B cell (primary cell): ENCODE results near the gene ABCA13. TPM values are rescaled to one million over a fixed set of nuclear protein-coding genes. Genes with fewer than 3 reads are reported as not detected.

Experiments
- ATAC-seq: fragments of 200-7000 bp; cut with Tn5 transposase; one replicate; pipeline ENCODE4 v1.10.0; 2021; ENCODE audit warnings: low read depth, mild to moderate bottlenecking, moderate number of reproducible peaks, moderate library complexity
- CTCF ChIA-PET: fragments of 350-600 bp; sonication (Branson Sonifier 250); formaldehyde crosslinking; loops from one replicate; lab custom pipeline; 2021; ENCODE audit warnings: antibody characterized with exemption, inconsistent platforms; lab: Charles Lee
- POLR2A ChIA-PET: fragments of 350-600 bp; sonication (Branson Sonifier 250); formaldehyde crosslinking; loops from one replicate; lab custom pipeline; 2021; ENCODE audit warnings: antibody characterized with exemption; lab: Charles Lee
- DNase-seq: peaks from one replicate; pipeline ENCODE4 v3.0.0; 2013
- H2AFZ ChIP-seq: 2 replicates; pipeline ENCODE4 v1.6.1; 2012; ENCODE audit warnings: mild to moderate bottlenecking, low read depth, low read length; ENCODE audit not compliant: insufficient read depth, poor library complexity, severe bottlenecking
- H3K27ac ChIP-seq, 2 donors: 1 replicate in 1 of 2; 2 replicates in 1 of 2; pipeline ENCODE4 v1.5.1; 2012 to 2013; ENCODE audit warnings: low read length in 2 of 2, mild to moderate bottlenecking in 2 of 2, moderate library complexity in 1 of 2
- H3K27me3 ChIP-seq, 4 experiments: fragments of 200-600 bp in 1 of 4; sonication (generic) in 1 of 4; replicated peaks in 1 of 4; 1 replicate in 2 of 4; 2 replicates in 2 of 4; pipeline versions ENCODE4 v1.6.1 to v1.7.0; 2013 to 2016; ENCODE audit warnings: low read length in 3 of 4, mild to moderate bottlenecking in 2 of 4, mixed read lengths in 1 of 4, moderate library complexity in 1 of 4; ENCODE audit not compliant: insufficient read depth in 4 of 4, control insufficient read depth in 3 of 4; ENCODE audit errors: control extremely low read depth in 1 of 4
- H3K36me3 ChIP-seq, 2 experiments: replicated peaks in 1 of 2; 1 replicate in 1 of 2; 2 replicates in 1 of 2; pipeline versions ENCODE4 v1.6.1 to v1.7.1; 2013; ENCODE audit warnings: low read length in 1 of 2; ENCODE audit not compliant: insufficient read depth in 2 of 2, control insufficient read depth in 1 of 2; ENCODE audit errors: control extremely low read depth in 1 of 2, extremely low read depth in 1 of 2
- H3K4me1 ChIP-seq, 2 donors: fragments of 200-600 bp in 1 of 2; sonication (generic) in 1 of 2; 1 replicate in 1 of 2; 2 replicates in 1 of 2; pipeline versions ENCODE4 v1.5.1 to v1.6.1; 2013 to 2017; ENCODE audit warnings: low read length in 2 of 2; ENCODE audit not compliant: control insufficient read depth in 2 of 2, insufficient read depth in 2 of 2
- H3K4me2 ChIP-seq: replicated peaks from 2 replicates; pipeline ENCODE3; 2012; ENCODE audit warnings: mild to moderate bottlenecking, low read depth, low read length; ENCODE audit not compliant: poor library complexity, severe bottlenecking
- H3K4me3 ChIP-seq, 5 experiments: fragments of 200-600 bp in 1 of 5; sonication (generic) in 1 of 5; 1 replicate in 3 of 5; 2 replicates in 2 of 5; pipeline versions ENCODE4 v1.5.1 to v1.7.0; 2011 to 2016; ENCODE audit warnings: low read length in 4 of 5, mild to moderate bottlenecking in 4 of 5, low read depth in 2 of 5, control low read depth in 1 of 5, moderate library complexity in 1 of 5; ENCODE audit not compliant: insufficient read depth in 1 of 5; ENCODE audit errors: control extremely low read depth in 1 of 5, extremely low read depth in 1 of 5
- H3K79me2 ChIP-seq: fragments of 200-600 bp; sonication (generic); one replicate; pipeline ENCODE4 v1.6.0; 2016; ENCODE audit warnings: low read length; ENCODE audit not compliant: control insufficient read depth, insufficient read depth
- H3K9ac ChIP-seq: fragments of 200-600 bp; sonication (generic); 2 replicates; pipeline ENCODE4 v1.6.1; 2017; ENCODE audit warnings: mild to moderate bottlenecking, low read length, moderate library complexity
- H3K9me3 ChIP-seq, 3 donors: one replicate each; pipeline versions ENCODE4 v1.6.1 to v1.7.1; 2013; ENCODE audit warnings: low read length in 2 of 3; ENCODE audit not compliant: control insufficient read depth in 2 of 3, insufficient read depth in 1 of 3; ENCODE audit errors: control extremely low read depth in 1 of 3
- H4K20me1 ChIP-seq: 2 replicates; pipeline ENCODE4 v1.6.0; 2012; ENCODE audit warnings: mild to moderate bottlenecking, low read length; ENCODE audit not compliant: insufficient read depth, control insufficient read depth, poor library complexity, severe bottlenecking
- H3K27ac Mint-ChIP-seq: one replicate; pipeline ENCODE4 v1.8.0; 2021; ENCODE audit warnings: mixed read lengths
- H3K27me3 Mint-ChIP-seq: one replicate; pipeline ENCODE4 v1.8.0; 2021; ENCODE audit warnings: mixed read lengths
- H3K4me1 Mint-ChIP-seq: one replicate; pipeline ENCODE4 v1.8.0; 2021; ENCODE audit warnings: mixed read lengths
- H3K4me3 Mint-ChIP-seq: one replicate; pipeline ENCODE4 v1.8.0; 2021; ENCODE audit warnings: mixed read lengths
- H3K9me3 Mint-ChIP-seq: one replicate; pipeline ENCODE4 v1.8.0; 2022; ENCODE audit warnings: mixed read lengths; ENCODE audit not compliant: insufficient read depth
- EZH2 ChIP-seq: IDR thresholded peaks from 2 replicates; pipeline ENCODE4 v1.6.1; 2012; ENCODE audit warnings: borderline replicate concordance, low read depth, mild to moderate bottlenecking, moderate library complexity, low read length; ENCODE audit not compliant: insufficient read depth, poor library complexity, severe bottlenecking
- WGBS: methylation state at CpG from one replicate; pipeline ENCODE4 v1.1.5; 2013; ENCODE audit warnings: missing lambda C conversion rate; ENCODE audit not compliant: insufficient coverage; 5-methylcytosine and 5-hydroxymethylcytosine counted together
- intact Hi-C: fragments of 100-400 bp; cut with micrococcal nuclease; formaldehyde crosslinking; loops from one replicate; pipeline ENCODE4 v1.10.0; 2022
- polyA plus RNA-seq: library from polyadenylated mRNA; depleted of rRNA; stranded (reverse); fragments of >200 nt; gene quantifications from 2 replicates; pipeline ENCODE4 v1.2.3, GENCODE V29; 2012
- total RNA-seq, 2 donors: library from RNA; stranded (reverse); fragments of 120-200 nt in 1 of 2; gene quantifications; 1 replicate in 1 of 2; 2 replicates in 1 of 2; pipeline versions ENCODE4 v1.2.3 to v1.2.4, GENCODE V29; 2013 to 2022
- TF ChIP-seq, protein P1 (sequence below): fragments of 200-600 bp; IDR thresholded peaks from one replicate; pipeline ENCODE4 v1.8.0; 2022; ENCODE audit warnings: antibody characterized with exemption, mild to moderate bottlenecking

ABCA13 gene
- total and polyA plus RNA-seq, 2 donors (not counting 1 experiment from before 2014, with no cell fraction given) = not detected

DNA sequence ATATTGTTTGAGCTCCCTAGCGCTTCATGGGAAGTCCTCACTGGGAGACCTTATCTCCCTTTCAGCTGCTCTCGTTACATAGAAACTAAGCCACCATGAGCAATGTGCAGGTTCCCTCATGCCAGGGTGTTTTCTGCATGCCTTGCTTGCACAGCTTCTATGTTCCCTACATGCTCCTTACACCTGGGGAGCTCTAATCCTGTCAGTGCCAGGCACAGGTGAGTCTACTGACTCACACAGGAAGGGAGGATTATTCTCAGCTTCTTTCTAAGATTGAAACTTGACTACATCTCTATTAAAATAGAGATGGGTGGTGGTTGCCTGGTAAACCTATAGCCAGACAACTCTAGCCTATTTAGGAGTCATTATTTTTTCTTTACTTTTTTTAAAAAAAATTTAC, 377.4 kb downstream of the ABCA13 start:
- no peak overlapping the region for H3K4me2 ChIP-seq
- CTCF ChIA-PET = no interaction called here
- H3K9me3 Mint-ChIP-seq = no peaks in the 10 kb centered on the region
- peaks cover 0 to 2% (median 0%) of the 10 kb centered on the region in 3 donors for H3K9me3 ChIP-seq
- TF ChIP-seq EZH2 = no peak
- TF ChIP-seq, protein P1, sequence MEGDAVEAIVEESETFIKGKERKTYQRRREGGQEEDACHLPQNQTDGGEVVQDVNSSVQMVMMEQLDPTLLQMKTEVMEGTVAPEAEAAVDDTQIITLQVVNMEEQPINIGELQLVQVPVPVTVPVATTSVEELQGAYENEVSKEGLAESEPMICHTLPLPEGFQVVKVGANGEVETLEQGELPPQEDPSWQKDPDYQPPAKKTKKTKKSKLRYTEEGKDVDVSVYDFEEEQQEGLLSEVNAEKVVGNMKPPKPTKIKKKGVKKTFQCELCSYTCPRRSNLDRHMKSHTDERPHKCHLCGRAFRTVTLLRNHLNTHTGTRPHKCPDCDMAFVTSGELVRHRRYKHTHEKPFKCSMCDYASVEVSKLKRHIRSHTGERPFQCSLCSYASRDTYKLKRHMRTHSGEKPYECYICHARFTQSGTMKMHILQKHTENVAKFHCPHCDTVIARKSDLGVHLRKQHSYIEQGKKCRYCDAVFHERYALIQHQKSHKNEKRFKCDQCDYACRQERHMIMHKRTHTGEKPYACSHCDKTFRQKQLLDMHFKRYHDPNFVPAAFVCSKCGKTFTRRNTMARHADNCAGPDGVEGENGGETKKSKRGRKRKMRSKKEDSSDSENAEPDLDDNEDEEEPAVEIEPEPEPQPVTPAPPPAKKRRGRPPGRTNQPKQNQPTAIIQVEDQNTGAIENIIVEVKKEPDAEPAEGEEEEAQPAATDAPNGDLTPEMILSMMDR = no peak
- no peak for ATAC-seq
- POLR2A ChIA-PET = no interaction called here
- no peak overlapping the region for H3K4me3 ChIP-seq
- H3K27ac ChIP-seq = no peak overlapping the region
- WGBS = 100% methylated on average over 2 of the region's 2 CpGs
- no peak overlapping the region for H3K27ac Mint-ChIP-seq
- H3K27me3 Mint-ChIP-seq = no peaks in the 10 kb centered on the region
- no peak overlapping the region for H3K9ac ChIP-seq
- no peaks in the 10 kb centered on the region for H3K36me3 ChIP-seq
- H2AFZ ChIP-seq = no peak overlapping the region
- no peaks in the 10 kb centered on the region for H3K79me2 ChIP-seq
- no peaks in the 10 kb centered on the region for H3K4me1 Mint-ChIP-seq
- H3K27me3 ChIP-seq = no peaks in the 10 kb centered on the region
- no peak for DNase-seq
- H3K4me1 ChIP-seq = no peaks in the 10 kb centered on the region
- H4K20me1 ChIP-seq = no peaks in the 10 kb centered on the region
- H3K4me3 Mint-ChIP-seq = no peak overlapping the region
- intact Hi-C loops = no loop called here

DNA sequence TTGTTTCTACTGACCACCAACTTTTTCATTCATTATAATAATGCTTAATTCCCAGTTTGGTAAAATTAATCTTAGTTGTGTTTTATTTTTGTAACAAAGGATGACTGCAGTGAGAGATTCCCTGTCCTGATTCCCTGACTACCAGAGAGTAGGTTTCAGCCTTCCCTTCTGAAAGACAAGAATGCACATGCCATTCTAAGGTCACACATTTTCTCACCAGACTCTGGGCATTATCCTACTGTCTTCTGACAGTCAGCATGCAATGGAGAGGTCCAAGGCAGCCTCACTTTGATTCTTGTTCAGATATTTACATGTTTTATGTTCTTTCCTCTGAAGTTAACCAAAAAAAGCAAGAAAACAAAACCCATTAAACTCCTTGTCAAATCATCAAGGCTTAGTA, 380.4 kb downstream of the ABCA13 start:
- Histone ChIP-seq H3K4me2 (no peak overlapping the region), H3K27ac (no peak overlapping the region), H3K79me2 (no peaks in the 10 kb centered on the region), H2AFZ (no peak overlapping the region), H3K9me3 (peaks cover 0 to 2% (median 0%) of the 10 kb centered on the region in 3 donors), H3K4me1 (no peaks in the 10 kb centered on the region), H3K27me3 (no peaks in the 10 kb centered on the region), H4K20me1 (no peaks in the 10 kb centered on the region), H3K36me3 (no peaks in the 10 kb centered on the region), H3K4me3 (no peak overlapping the region), H3K9ac (no peak overlapping the region)
- TF ChIP-seq, protein P1 = no peak
- no peak for TF ChIP-seq EZH2
- no peak overlapping the region for H3K27ac Mint-ChIP-seq
- no peak for ATAC-seq
- ChIA-PET CTCF (no interaction called here), POLR2A (no interaction called here)
- intact Hi-C loops = no loop called here
- H3K4me1 Mint-ChIP-seq = no peaks in the 10 kb centered on the region
- no peak overlapping the region for H3K4me3 Mint-ChIP-seq
- no peak for DNase-seq
- H3K27me3 Mint-ChIP-seq = no peaks in the 10 kb centered on the region
- H3K9me3 Mint-ChIP-seq = no peaks in the 10 kb centered on the region
